GM21367 (cell line): ENCODE data around the gene USP20.
"Not testable (repeated sequence)": the region's sequence is repeated elsewhere in the genome, so short reads cannot be mapped to it uniquely, and the experiment has no call there.

ENCODE experiments used
- ATAC-seq: cut with Tn5 transposase; IDR thresholded peaks from one replicate; pipeline ENCODE4 v1.9.1; 2021; ENCODE audit not compliant: unreplicated experiment

Gene USP20

GRCh38 chr9:129889122-129889940, 54.1 kb downstream of the USP20 start:
- ATAC-seq = no peak

DNA sequence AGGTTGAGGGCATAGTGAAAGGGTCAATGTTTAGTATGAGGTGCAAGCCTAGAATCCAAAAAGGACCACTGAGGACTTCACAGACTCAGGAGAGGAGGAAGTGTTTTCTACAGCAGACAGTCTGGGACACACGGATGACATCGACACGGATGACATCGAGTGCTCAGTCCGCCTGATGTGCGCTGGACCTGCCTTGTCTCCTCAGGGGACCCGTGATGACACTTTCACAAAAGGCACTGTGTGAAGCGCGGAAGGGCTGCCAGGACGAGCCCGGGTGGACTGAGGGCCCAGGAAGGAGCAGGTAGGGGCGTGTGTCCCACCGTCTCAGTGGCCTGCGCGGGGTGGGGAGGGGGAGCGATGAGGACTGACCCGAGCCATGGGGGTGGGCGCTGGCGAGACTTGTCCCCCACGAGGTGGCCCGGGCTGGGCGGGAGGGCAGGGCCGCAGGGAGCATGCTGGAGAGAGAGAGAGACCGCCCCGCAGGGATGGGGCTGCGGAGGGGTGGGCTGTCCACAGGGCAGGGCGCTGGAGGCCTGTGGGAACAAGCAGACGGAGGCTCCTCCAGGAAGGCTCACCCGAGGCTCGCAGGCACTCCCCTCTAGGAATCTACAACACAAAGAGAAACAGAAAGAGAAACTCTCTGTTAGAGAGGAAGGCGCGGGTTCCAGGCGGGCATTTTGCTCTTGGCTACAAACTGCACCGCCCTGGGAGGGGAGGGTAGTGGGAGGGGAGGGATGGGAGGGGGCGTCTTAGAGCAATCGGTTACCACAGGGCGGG, 54.9 kb downstream of the USP20 start:
- ATAC-seq = no peak

DNA sequence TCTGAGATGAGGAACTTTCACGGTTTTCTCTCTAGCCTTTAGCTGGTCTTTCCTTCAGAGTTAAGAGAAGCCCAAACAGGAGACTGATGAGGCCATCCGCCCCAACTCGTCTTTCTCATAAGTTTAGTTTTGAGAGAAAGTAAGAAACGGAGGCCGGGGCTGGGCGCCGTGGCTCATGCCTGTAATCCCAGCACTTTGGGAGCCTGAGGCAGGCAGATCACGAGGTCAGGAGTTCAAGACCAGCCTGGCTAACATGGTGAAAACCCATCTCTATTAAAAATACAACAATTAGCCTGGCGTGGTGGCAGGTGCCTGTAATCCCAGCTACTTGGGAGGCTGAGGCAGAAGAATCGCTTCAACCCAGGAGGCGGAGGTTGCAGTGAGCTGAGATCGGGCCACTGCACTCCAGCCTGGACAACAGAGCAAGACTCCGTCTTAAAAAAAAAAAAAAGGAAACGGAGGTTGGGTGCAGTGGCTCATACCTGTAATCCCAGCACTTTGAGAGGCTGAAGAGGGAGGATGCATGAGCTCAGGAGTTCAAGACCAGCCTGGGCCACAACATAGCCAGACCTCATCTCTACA, 55.6 kb downstream of the USP20 start:
- ATAC-seq = not testable (repeated sequence)

- no peak for ATAC-seq
Measured at GRCh38 chr9:129891569-129891968, 56.3 kb downstream of the USP20 start.

- ATAC-seq = no peak
Measured at GRCh38 chr9:129894120-129894823, 59.0 kb downstream of the USP20 start.

- ATAC-seq = no peak
Measured at GRCh38 chr9:129895376-129896268, 60.4 kb downstream of the USP20 start.

DNA sequence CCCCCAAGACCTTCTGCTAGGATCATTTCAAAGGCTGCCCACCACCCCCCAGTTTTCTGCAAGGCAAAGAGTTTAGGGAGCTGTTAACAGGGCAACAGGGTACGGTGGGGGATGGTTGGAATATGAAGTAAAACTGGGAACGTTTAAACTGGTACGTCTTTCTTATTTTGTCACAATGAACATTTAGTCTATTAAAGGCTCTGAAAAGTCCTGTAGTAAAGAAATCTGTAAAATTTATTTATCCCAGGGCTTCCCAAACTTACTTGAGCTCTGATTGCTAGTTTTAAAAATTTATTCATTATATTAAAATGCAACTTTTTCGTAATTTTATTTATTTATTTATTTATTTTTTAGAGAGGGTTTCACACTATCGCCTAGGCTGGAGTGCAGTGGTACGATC, 62.0 kb downstream of the USP20 start:
- no peak for ATAC-seq

DNA sequence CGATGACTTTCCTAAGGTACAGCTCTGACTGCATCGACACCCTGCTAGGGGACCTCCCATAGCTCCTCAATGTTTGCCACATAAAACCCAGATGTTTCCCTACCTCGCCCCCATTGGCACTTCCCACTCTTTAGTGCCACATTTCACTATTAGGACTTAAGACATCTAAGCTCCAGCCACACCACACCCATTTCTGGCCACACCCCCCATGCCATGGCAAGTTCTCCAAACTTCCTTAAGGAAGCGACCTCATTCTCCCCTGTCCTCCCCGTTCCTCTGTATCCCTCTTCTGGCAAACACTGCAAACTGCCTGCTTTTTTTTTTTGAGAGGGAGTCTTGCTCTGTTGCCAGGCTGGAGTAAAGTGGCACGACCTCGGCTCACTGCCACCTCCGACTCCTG, 62.9 kb downstream of the USP20 start:
- no peak for ATAC-seq

DNA sequence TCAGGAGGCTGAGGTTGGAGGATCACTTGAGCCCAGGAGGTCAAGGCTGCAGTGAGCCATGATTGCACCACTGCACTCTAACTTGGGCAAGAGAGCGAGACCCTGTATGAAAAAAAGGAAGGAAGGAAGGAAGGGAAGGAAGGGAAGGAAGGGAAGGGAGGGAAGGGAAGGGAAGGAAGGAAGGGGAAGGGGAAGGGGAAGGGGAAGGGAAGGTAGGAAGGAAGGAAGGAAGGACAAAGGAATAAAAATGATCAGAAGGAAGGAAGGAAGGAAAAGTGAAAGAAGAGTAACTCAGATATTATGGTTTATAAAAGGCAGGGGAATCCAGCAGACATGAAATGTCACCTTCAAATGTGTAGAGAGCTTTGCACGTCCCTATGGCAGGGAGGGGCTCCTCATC, 64.4 kb downstream of the USP20 start:
- no peak for ATAC-seq

DNA sequence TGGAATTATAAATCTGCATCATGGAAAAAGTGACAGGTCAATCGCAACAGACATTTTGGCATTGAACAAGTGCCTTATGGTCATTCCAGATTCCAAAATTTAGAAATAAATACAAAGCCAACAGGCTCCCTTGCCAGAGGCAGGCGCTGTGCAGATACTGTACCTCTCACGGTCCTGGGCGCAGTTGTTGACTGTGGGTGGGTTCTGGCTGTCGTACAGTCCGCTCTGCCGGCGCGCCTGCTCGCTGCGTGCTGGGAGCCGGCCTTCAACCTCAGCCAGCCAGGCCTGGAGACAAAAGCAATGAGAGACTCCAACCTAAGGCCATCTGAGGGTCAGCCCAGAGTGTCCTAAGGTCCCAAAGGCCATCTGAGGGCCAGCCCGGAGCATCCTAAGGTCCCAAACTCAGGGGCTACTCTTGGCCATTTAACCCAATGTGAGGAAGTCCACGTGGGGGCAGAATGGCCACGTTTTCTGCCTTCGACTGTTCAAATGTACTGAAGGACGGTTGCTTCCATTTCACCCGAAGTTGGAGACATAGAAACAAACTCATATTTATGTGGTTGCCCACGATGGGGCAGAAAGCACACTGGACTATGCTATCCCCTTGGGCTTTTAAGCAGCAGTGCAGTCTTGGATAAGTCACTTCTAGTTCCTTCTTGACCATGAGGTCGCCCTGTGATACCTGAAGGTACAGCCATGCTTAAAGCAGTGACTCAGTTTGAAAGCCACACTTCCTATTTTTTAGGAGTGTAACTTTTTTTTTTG, 65.2 kb downstream of the USP20 start:
- ATAC-seq = peak; percentile 84

- ATAC-seq = no peak
Measured at GRCh38 chr9:129901993-129902739, 66.9 kb downstream of the USP20 start.

GRCh38 chr9:129902740-129903134, 67.5 kb downstream of the USP20 start:
- ATAC-seq = no peak

DNA sequence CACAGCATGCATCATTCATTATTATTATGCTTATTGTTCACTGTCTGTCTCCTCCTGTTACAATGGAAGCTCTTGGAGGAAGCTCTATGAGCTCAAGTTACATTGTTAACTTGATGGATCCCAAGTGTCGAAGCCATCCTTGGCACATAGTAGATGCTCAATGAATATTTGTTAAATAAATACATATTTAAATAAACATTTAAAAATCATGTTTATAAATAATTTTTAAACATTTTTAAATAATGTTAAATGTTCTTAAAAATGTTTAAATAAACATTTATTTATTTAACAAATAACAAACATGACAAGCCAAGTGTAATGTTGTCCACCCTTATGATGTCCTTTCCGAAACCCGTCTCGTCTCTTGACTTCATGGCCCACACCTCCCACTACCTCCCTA, 69.5 kb downstream of the USP20 start:
- no peak for ATAC-seq

DNA sequence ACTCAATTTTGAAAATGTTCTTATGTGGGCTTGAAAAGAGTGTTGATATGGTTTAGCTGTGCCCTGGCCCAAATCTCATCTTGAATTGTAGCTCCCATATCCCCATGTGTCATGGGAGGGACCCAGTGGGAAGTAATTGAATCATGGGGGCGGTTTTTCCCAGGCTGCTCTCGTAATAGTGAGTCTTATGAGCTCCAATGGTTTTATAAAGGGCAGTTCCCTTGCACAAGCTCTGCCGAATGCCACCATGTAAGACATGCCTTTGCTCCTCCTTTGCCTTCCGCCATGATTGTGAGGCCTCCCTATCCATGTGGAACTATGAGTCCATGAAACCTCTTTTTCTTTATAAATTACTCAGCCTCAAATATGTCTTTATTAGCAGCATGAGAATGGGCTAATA, 71.0 kb downstream of the USP20 start:
- ATAC-seq = no peak

- ATAC-seq = no peak
Measured at GRCh38 chr9:129907201-129907600, 71.9 kb downstream of the USP20 start.

DNA sequence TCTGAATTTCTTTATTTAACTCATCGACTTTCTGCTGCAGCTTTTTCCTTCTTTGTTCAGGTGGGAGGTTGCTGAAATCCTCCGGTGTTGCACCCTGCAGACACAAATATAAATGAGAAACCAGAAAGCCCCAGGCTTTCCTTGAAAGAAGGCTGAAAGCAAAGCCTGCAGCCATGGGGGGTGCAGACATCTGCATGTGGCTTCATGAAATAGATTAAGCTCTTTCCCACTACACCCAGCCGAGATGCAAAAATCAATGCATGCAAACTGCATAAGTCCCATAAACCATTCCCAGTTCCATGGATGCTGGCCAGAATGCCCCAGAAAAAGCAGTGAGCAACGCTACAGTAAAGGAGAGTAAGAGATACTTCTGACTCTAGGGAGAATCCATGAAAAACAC, 73.6 kb downstream of the USP20 start:
- ATAC-seq = no peak

DNA sequence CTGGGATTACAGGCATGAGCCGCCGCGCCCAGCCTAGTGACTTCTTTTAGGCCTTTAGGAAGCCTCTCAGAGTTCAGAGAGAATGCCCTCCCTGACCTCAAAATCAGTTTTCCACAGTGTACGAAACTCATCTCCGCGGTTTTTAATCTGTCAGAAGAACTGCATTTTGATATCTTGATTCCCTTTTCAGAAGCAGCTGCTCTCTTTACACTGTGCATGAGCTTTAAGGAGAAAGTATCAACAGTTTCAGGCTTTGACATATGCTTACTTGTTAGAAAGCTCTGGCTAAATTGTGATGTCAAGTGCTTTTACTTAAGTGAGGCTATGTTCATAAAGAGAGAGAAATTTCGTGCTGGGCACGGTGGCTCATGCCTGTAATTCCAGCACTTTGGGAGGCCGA, 74.6 kb downstream of the USP20 start:
- ATAC-seq = no peak

DNA sequence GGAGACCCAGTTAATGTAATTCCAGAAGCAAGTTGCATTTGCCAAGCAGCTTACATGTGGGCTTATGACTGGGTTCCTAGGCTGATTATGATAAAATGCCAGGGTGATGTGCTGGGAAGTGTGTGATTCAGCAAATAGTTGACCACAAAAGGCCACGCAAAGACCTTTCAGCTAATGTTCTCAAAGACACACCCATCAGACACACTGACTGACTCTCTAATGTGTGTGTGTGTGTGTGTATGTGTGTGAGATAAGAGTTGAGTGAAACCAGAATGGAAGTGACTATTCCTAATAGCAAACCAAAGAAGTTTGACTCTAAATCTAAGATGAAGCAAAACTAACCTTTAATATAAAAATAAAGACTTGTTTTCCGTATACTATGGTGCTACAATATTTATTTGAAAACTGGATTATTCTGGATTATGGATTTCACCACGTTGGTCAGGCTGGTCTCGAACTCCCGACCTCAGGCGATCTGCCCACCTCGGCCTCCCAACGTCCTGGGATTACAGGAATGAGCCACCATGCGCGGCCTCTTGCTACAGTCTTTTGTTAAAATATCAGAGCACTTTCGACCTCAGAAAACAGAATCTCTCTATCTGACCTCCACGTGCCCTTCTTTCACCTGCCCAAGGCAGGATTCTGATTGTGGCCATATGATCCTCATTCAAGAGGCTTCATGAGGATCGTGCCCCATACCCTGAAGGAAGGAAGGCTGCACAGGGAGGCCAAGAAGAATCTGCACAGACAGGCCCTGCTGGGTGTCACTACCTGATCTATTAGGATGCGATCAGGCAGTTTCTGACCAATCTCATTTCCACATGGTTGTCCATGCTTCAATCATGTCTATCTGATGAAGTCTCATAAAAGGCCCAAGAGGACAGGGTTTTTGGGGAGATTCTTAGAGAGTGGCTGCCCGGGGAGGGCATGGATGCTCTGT, 75.6 kb downstream of the USP20 start:
- no peak for ATAC-seq
